ENCODE measurements around the gene ATP5PO. TPM values are rescaled to one million over a fixed set of nuclear protein-coding genes. Genes with fewer than 3 reads are reported as not detected.
"Not testable (repeated sequence)": the region's sequence is repeated elsewhere in the genome, so short reads cannot be mapped to it uniquely, and the experiment has no call there.

The ATP5PO gene
- total RNA-seq, 3 donors from 2014 or later = 223 to 297 (median 282) TPM

DNA sequence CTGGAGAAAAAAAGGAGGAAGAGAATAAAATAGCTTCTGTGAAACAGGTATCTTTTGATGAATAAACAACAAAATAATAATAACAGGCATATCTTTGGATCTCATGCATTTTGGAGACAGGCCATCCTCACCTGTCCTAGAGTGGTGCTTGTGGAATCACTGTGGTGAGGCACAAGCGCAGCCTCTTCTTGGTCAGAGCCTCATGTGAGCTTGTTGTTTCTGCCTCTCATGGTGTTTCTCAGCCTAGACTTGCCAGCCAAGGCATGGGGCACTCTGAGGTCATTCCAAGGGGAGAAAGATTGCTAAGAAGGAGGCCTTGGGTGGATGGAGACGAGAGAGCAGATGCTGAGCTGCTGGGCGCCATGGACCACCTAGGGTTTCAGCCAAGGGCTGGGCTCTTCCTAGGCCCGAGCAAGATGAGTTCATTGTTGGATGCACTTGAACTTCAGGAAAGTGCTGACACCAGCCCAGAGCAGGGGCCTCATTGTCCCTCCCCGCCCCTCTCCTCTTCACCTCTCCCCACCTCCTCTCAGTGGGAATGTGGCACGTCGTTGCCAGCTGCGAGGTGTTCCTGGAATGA, 49.5 kb downstream of the ATP5PO start:
- no peaks in the 10 kb centered on the region for H3K4me1 ChIP-seq (ENCODE audit: low read depth)

DNA sequence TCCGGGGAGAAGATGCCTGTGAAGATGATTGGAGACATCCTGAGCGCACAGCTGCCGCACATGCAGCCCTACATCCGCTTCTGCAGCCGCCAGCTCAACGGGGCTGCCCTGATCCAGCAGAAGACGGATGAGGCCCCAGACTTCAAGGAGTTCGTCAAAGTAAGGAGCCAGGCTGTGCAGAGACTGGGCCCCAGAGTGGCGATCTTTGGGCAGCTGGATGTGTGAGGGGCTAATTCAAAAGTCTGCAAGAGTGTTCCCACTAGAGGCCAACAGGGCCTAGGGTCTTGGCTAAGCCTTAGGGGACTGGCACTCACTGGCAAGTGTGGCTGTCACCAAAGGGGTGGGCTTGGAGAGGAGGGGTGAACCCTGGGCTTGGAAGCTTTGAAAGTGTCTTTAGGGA, 50.4 kb downstream of the ATP5PO start:
- TF ChIP-seq, protein P1, sequence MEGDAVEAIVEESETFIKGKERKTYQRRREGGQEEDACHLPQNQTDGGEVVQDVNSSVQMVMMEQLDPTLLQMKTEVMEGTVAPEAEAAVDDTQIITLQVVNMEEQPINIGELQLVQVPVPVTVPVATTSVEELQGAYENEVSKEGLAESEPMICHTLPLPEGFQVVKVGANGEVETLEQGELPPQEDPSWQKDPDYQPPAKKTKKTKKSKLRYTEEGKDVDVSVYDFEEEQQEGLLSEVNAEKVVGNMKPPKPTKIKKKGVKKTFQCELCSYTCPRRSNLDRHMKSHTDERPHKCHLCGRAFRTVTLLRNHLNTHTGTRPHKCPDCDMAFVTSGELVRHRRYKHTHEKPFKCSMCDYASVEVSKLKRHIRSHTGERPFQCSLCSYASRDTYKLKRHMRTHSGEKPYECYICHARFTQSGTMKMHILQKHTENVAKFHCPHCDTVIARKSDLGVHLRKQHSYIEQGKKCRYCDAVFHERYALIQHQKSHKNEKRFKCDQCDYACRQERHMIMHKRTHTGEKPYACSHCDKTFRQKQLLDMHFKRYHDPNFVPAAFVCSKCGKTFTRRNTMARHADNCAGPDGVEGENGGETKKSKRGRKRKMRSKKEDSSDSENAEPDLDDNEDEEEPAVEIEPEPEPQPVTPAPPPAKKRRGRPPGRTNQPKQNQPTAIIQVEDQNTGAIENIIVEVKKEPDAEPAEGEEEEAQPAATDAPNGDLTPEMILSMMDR (IDR thresholded peaks at IDR 0.05) = no peak
- intact Hi-C loops (cut with DNase I, micrococcal nuclease) = no loop called here
- Histone ChIP-seq H3K36me3 (ENCODE audit: low read depth) (no peaks in the 10 kb centered on the region), H3K9me3 (no peaks in the 10 kb centered on the region), H3K4me3 (no peak overlapping the region), H3K4me1 (ENCODE audit: low read depth) (no peaks in the 10 kb centered on the region)
- no peak for ATAC-seq
- no peak for DNase-seq

More for the DNA sequence above, 49.5 kb downstream of the ATP5PO start:
- ATAC-seq (no peak), DNase-seq (no peak)
- H3K9me3 ChIP-seq = no peaks in the 10 kb centered on the region
- H3K36me3 ChIP-seq (ENCODE audit: low read depth) = no peaks in the 10 kb centered on the region
- no peak overlapping the region for H3K4me3 ChIP-seq
- intact Hi-C loops (cut with DNase I, micrococcal nuclease) = no loop called here
- TF ChIP-seq, protein P1 (IDR thresholded peaks at IDR 0.05) = no peak

DNA sequence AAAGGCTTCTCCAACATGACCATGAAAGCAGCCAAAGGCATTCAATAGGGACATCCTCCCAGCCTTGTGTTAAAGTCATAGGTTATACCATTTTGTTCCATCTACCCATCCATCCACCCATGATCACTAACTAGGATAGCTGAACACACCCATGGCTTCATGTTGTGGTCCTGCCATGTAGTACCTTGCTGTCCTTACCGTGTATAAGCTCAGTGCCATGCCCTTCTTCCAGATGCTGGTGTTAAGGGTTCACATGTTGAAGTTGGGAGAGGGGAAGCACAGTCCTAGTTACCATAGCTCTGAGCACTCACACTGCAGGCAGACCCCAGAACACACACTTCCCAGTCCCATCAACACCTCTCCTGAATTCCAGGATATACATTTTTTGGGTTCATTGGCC, 51.5 kb downstream of the ATP5PO start:
- intact Hi-C loops (cut with DNase I, micrococcal nuclease) = no loop called here
- TF ChIP-seq, protein P1 (IDR thresholded peaks at IDR 0.05) = no peak
- no peaks in the 10 kb centered on the region for H3K9me3 ChIP-seq
- H3K4me1 ChIP-seq (ENCODE audit: low read depth) = no peaks in the 10 kb centered on the region
- no peaks in the 10 kb centered on the region for H3K36me3 ChIP-seq (ENCODE audit: low read depth)
- no peak overlapping the region for H3K4me3 ChIP-seq
- ATAC-seq (no peak), DNase-seq (no peak)

DNA sequence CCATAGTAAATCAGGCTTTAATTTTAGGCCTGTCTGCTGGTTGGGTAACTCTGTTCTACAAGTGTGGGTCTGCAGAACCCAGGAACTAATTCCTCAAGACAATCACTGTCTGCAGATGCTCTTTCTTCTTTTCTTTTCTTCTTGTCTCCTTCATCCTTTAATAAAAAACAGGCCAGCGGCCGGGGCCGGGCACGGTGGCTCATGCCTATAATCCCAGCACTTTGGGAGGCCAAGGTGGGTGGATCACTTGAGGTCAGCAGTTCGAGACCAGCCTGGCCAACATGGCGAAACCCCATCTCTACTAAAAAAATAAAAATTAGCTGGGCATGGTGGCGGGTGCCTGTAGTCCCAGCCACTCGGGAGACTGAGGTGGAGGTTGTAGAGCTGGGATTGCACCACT, 52.4 kb downstream of the ATP5PO start:
- intact Hi-C loops (cut with DNase I, micrococcal nuclease); H3K9me3 ChIP-seq; H3K4me3 ChIP-seq; ATAC-seq; H3K36me3 ChIP-seq (ENCODE audit: low read depth); DNase-seq; H3K4me1 ChIP-seq (ENCODE audit: low read depth): not testable (repeated sequence)

DNA sequence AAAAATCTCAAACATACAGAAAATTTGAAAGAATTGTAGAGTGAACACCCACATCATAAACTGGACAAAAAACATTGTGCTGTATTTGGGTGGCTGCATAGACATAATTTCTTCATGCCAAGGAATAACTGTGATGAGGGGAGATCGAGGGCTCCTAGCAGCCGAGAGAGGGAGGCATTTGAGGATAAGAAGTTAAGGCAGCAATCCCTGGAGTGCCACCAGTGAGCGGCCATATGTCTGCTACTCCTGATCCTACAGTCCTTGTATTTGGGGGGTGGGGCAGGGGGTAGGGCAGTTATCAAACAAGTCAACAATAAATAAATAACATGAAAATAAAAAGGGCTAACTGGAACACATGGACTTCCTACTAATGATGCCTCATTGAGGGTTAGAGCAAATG, 54.5 kb downstream of the ATP5PO start:
- no peaks in the 10 kb centered on the region for H3K36me3 ChIP-seq (ENCODE audit: low read depth)
- TF ChIP-seq, protein P1 (IDR thresholded peaks at IDR 0.05) = no peak
- H3K9me3 ChIP-seq = no peaks in the 10 kb centered on the region
- DNase-seq (no peak), ATAC-seq (no peak)
- no peak overlapping the region for H3K4me3 ChIP-seq
- no peaks in the 10 kb centered on the region for H3K4me1 ChIP-seq (ENCODE audit: low read depth)
- intact Hi-C loops (cut with DNase I, micrococcal nuclease) = no loop called here

DNA sequence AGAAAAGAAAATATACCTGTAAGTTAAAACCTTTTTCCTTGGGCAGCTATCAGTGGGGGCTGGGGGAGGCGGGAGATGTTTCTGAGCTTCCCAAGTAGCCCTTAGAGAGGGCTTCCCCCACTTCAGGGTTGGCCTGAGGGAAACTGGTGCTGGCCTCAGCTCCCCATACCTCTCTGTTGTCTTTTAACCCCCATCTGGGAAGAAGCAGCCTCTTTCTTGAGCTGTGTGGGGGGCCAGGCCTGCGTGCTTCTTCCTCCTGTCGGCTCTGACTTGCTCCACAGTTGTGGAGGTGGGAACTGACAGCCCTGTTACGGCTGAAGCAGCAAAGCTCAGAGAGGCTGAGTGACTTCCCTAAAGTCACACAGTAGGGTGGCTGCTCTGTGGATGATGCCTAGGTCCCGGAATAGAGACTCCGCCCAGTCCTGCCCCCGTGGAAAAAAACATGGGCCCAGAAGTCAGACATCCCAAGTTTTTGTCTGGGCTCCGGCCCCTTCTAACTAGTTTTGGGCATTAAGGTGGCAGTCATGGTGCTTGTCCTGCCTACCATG, 55.2 kb downstream of the ATP5PO start:
- DNase-seq (no peak), ATAC-seq (no peak)
- Histone ChIP-seq H3K9me3 (no peaks in the 10 kb centered on the region), H3K4me1 (ENCODE audit: low read depth) (no peaks in the 10 kb centered on the region), H3K4me3 (no peak overlapping the region), H3K36me3 (ENCODE audit: low read depth) (no peaks in the 10 kb centered on the region)
- intact Hi-C loops (cut with DNase I, micrococcal nuclease) = no loop called here
- TF ChIP-seq, protein P1 (IDR thresholded peaks at IDR 0.05) = no peak
